ENCODE measurements around the gene CRACR2B.

The CRACR2B gene

DNA sequence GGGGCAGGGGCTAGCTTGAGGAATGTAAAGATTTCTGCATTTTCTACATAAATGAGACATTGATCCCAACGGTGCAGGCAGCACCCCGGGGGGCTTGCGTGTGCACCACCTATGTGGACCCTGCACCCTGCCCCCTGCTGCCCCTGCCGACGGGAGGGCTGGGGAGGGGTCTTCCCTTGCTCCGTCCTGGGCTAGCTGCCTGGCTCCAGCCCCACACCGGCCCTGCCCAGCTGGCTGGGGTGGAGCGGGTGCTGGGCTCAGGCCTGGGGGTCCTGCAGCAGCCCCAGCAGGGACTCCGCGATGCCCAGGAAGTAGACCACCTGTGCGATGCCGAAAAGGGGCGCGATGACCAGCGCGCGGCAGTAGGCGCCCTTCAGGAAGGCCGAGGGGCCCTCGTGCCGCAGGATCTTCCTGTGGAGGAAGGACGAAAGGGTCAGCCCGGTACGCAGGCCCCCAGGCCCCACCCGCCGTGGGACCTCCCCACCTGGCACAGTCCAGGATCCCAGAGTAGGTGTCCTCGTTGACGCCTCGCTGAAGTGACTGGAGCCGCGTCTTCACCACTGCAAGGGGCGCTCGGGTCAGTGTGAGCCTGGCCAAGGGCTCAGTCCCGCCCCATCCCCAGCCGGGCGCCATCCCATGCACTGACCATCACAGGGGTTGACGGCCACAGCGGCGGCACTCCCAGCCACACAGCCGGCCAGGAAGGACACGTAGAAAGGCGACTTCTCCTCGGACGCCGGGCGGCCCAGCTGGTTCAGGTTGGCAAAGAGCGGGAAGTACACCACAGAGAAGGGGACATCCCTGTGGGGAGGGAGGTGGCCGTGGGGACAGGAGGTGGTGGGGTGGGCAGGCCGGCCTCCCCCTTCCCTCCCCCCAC is 35.8 kb upstream of the CRACR2B start:
- peaks cover 0 to 30% (median 9%) of the 10 kb centered on the region in 5 experiments for H3K27me3 ChIP-seq (replicated peaks in 2 of 5; ENCODE audit: control insufficient read depth in 4 of 5, insufficient read depth in 5 of 5, low read length in 4 of 5)
- DNase-seq, result no peak
- 96% methylated on average over 27 of the region's 49 CpGs for WGBS (ENCODE audit: insufficient coverage)
- no peak overlapping the region for H3K27ac ChIP-seq (ENCODE audit: insufficient read depth in 1 of 2, low read depth in 1 of 2, low read length in 2 of 2, poor library complexity in 1 of 2, severe bottlenecking in 2 of 2)
- H3K4me3 ChIP-seq (ENCODE audit: control insufficient read depth in 1 of 7, extremely low read depth in 1 of 7, insufficient read depth in 4 of 7, low read depth in 2 of 7, low read length in 6 of 7), result no peak overlapping the region
- peaks cover 4 to 34% (median 20%) of the 10 kb centered on the region in 4 experiments for H3K36me3 ChIP-seq (ENCODE audit: control insufficient read depth in 4 of 4, insufficient read depth in 4 of 4, low read length in 3 of 4)
- no peaks in the 10 kb centered on the region for H3K9me3 ChIP-seq (ENCODE audit: control extremely low read depth in 1 of 5, control insufficient read depth in 4 of 5, insufficient read depth in 2 of 5, low read depth in 1 of 5, low read length in 4 of 5)
- POLR2A ChIA-PET, result no interaction called here
- peaks cover 4 to 29% (median 24%) of the 10 kb centered on the region in 4 experiments for H3K4me1 ChIP-seq (ENCODE audit: control extremely low read depth in 1 of 4, control insufficient read depth in 4 of 4, insufficient read depth in 4 of 4, low read length in 3 of 4)
- CTCF ChIA-PET, result no interaction called here

DNA sequence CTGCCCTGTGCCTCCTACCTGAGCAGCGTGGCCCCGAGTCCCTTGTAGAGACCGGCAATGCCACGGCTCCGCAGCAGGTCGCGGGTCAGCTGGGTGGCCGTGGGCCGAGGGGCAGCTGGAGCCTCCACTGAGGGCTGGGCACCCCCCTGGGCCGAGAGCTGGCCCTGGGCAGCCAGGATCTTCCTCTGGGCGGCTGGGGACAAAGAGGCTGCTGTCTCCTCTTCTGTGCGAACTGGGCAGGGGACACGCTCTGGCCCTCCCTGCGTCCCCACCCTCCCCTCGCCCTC is 35.2 kb upstream of the CRACR2B start:
- Histone ChIP-seq H3K36me3 (ENCODE audit: control insufficient read depth in 4 of 4, insufficient read depth in 4 of 4, low read length in 3 of 4) (peaks cover 4 to 34% (median 20%) of the 10 kb centered on the region in 4 experiments), H3K4me1 (ENCODE audit: control extremely low read depth in 1 of 4, control insufficient read depth in 4 of 4, insufficient read depth in 4 of 4, low read length in 3 of 4) (peaks cover 4 to 33% (median 29%) of the 10 kb centered on the region in 4 experiments), H3K9me3 (ENCODE audit: control extremely low read depth in 1 of 5, control insufficient read depth in 4 of 5, insufficient read depth in 2 of 5, low read depth in 1 of 5, low read length in 4 of 5) (no peaks in the 10 kb centered on the region), H3K27me3 (replicated peaks in 2 of 5; ENCODE audit: control insufficient read depth in 4 of 5, insufficient read depth in 5 of 5, low read length in 4 of 5) (peaks cover 0 to 30% (median 9%) of the 10 kb centered on the region in 5 experiments), H3K27ac (ENCODE audit: insufficient read depth in 1 of 2, low read depth in 1 of 2, low read length in 2 of 2, poor library complexity in 1 of 2, severe bottlenecking in 2 of 2) (no peak overlapping the region), H3K4me3 (ENCODE audit: control insufficient read depth in 1 of 7, extremely low read depth in 1 of 7, insufficient read depth in 4 of 7, low read depth in 2 of 7, low read length in 6 of 7) (no peak overlapping the region)
- ChIA-PET CTCF (no interaction called here), POLR2A (no interaction called here)
- DNase-seq, result no peak
- 97% methylated on average over 10 of the region's 15 CpGs for WGBS (ENCODE audit: insufficient coverage)

DNA sequence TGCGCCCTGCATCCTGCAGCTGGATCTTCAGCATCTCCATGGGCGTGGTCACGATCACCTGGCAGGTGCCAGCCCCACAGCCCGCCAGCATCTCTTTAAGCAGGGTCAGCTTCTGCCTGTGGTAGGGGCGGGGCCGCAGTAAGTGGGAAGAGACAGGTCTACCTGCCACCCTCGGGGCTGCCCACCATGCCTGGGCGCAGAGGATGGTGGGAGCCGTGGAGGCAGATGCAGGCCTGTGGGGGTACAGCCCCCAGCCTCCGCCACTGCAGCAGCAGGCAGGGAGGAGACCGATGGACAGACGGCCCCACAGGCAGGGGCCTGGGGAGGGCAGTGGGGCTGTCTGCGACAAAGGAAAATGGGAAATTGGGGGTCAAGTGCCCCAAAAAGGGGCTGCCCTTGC is 34.8 kb upstream of the CRACR2B start:
- H3K27ac ChIP-seq (ENCODE audit: insufficient read depth in 1 of 2, low read depth in 1 of 2, low read length in 2 of 2, poor library complexity in 1 of 2, severe bottlenecking in 2 of 2), result no peak overlapping the region
- WGBS (ENCODE audit: insufficient coverage), result 95% methylated on average over 10 of the region's 13 CpGs
- no peak overlapping the region for H3K4me3 ChIP-seq (ENCODE audit: control insufficient read depth in 1 of 7, extremely low read depth in 1 of 7, insufficient read depth in 4 of 7, low read depth in 2 of 7, low read length in 6 of 7)
- no peaks in the 10 kb centered on the region for H3K9me3 ChIP-seq (ENCODE audit: control extremely low read depth in 1 of 5, control insufficient read depth in 4 of 5, insufficient read depth in 2 of 5, low read depth in 1 of 5, low read length in 4 of 5)
- ChIA-PET POLR2A (no interaction called here), CTCF (interaction anchor here (0.7 kb wide), 1 partner anchor 65 kb away, joined by 3 read pairs; no protein-coding TSS in a partner anchor)
- peaks cover 0 to 30% (median 9%) of the 10 kb centered on the region in 5 experiments for H3K27me3 ChIP-seq (replicated peaks in 2 of 5; ENCODE audit: control insufficient read depth in 4 of 5, insufficient read depth in 5 of 5, low read length in 4 of 5)
- no peak for DNase-seq
- peaks cover 4 to 32% (median 27%) of the 10 kb centered on the region in 4 experiments for H3K4me1 ChIP-seq (ENCODE audit: control extremely low read depth in 1 of 4, control insufficient read depth in 4 of 4, insufficient read depth in 4 of 4, low read length in 3 of 4)
- H3K36me3 ChIP-seq (ENCODE audit: control insufficient read depth in 4 of 4, insufficient read depth in 4 of 4, low read length in 3 of 4), result peaks cover 4 to 34% (median 20%) of the 10 kb centered on the region in 4 experiments

DNA sequence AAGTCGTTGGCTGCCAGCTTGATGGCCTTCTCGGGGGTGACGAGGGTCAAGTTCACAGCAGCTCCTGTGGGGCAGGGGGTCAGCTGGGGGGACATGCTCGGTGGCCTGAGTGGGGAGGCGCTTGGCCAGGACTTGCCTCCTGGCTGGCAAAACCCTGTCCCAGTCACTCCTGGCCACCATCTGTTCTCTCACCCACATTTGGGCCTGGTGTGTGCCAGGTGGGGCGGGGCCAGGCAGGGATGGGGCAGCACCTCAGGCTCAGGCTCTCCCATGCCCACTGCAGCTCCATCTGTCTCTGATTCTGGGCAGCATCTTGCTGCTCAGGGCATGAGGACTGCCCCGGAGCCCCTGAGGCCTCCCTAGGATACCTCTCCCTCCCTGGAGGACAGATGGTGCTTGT is 34.2 kb upstream of the CRACR2B start:
- CTCF ChIA-PET, result interaction anchor here (0.7 kb wide), 1 partner anchor 66 kb away, joined by 3 read pairs; no protein-coding TSS in a partner anchor
- DNase-seq, result no peak
- Histone ChIP-seq H3K27me3 (replicated peaks in 2 of 5; ENCODE audit: control insufficient read depth in 4 of 5, insufficient read depth in 5 of 5, low read length in 4 of 5) (peaks cover 0 to 25% (median 9%) of the 10 kb centered on the region in 5 experiments), H3K36me3 (ENCODE audit: control insufficient read depth in 4 of 4, insufficient read depth in 4 of 4, low read length in 3 of 4) (peaks cover 4 to 34% (median 20%) of the 10 kb centered on the region in 4 experiments), H3K9me3 (ENCODE audit: control extremely low read depth in 1 of 5, control insufficient read depth in 4 of 5, insufficient read depth in 2 of 5, low read depth in 1 of 5, low read length in 4 of 5) (no peaks in the 10 kb centered on the region), H3K4me3 (ENCODE audit: control insufficient read depth in 1 of 7, extremely low read depth in 1 of 7, insufficient read depth in 4 of 7, low read depth in 2 of 7, low read length in 6 of 7) (no peak overlapping the region), H3K4me1 (ENCODE audit: control extremely low read depth in 1 of 4, control insufficient read depth in 4 of 4, insufficient read depth in 4 of 4, low read length in 3 of 4) (peaks cover 4 to 30% (median 26%) of the 10 kb centered on the region in 4 experiments), H3K27ac (ENCODE audit: insufficient read depth in 1 of 2, low read depth in 1 of 2, low read length in 2 of 2, poor library complexity in 1 of 2, severe bottlenecking in 2 of 2) (no peak overlapping the region)
- POLR2A ChIA-PET, result no interaction called here
- 95% methylated on average over 7 of the region's 7 CpGs for WGBS (ENCODE audit: insufficient coverage)

DNA sequence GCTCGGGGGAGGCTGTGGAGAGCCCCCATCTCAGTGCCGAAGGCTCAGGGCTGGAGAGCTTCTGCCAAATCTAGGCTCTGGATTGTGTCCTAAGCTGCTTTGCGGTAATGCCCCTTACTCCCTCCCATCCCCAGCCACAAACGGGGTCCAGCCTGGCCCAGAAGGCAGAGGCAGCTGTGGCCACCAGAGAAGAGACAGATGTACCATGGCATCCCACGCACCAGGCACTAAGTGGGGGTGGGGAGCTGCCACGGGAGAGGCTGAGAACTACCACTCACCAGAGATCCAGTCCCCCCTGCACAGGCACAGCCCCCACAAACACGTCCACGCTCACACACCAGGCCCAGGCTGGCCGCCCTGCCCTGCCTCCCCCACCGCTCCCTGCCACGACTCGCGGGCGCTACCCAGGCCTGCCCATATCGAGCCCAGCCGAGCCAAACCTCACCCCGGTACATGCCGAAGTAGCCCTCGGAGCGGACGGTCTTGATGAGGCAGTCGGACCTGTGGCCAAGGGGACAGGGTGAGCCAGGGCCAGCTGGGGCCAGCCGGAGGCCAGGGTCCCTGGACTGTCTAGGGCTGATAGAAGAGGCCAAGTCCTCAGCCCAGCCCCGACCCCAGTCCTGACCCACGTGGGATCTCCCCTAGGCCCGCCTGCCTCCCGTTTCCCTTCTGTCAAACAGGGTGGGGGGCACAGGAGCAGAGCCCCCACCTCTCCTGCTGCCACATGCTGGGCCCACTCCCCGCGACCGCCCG is 33.5 kb upstream of the CRACR2B start:
- Histone ChIP-seq H3K27ac (ENCODE audit: insufficient read depth in 1 of 2, low read depth in 1 of 2, low read length in 2 of 2, poor library complexity in 1 of 2, severe bottlenecking in 2 of 2) (no peak overlapping the region), H3K36me3 (ENCODE audit: control insufficient read depth in 4 of 4, insufficient read depth in 4 of 4, low read length in 3 of 4) (peaks cover 4 to 35% (median 20%) of the 10 kb centered on the region in 4 experiments), H3K4me3 (ENCODE audit: control insufficient read depth in 1 of 7, extremely low read depth in 1 of 7, insufficient read depth in 4 of 7, low read depth in 2 of 7, low read length in 6 of 7) (no peak overlapping the region), H3K9me3 (ENCODE audit: control extremely low read depth in 1 of 5, control insufficient read depth in 4 of 5, insufficient read depth in 2 of 5, low read depth in 1 of 5, low read length in 4 of 5) (no peaks in the 10 kb centered on the region), H3K27me3 (replicated peaks in 2 of 5; ENCODE audit: control insufficient read depth in 4 of 5, insufficient read depth in 5 of 5, low read length in 4 of 5) (peaks cover 0 to 19% (median 6%) of the 10 kb centered on the region in 5 experiments), H3K4me1 (ENCODE audit: control extremely low read depth in 1 of 4, control insufficient read depth in 4 of 4, insufficient read depth in 4 of 4, low read length in 3 of 4) (peaks cover 4 to 30% (median 26%) of the 10 kb centered on the region in 4 experiments)
- WGBS (ENCODE audit: insufficient coverage), result 96% methylated on average over 28 of the region's 31 CpGs
- ChIA-PET CTCF (interaction anchor here (0.9 kb wide), 1 partner anchor 15 kb away, joined by 3 read pairs; no protein-coding TSS in a partner anchor), POLR2A (no interaction called here)
- no peak for DNase-seq

DNA sequence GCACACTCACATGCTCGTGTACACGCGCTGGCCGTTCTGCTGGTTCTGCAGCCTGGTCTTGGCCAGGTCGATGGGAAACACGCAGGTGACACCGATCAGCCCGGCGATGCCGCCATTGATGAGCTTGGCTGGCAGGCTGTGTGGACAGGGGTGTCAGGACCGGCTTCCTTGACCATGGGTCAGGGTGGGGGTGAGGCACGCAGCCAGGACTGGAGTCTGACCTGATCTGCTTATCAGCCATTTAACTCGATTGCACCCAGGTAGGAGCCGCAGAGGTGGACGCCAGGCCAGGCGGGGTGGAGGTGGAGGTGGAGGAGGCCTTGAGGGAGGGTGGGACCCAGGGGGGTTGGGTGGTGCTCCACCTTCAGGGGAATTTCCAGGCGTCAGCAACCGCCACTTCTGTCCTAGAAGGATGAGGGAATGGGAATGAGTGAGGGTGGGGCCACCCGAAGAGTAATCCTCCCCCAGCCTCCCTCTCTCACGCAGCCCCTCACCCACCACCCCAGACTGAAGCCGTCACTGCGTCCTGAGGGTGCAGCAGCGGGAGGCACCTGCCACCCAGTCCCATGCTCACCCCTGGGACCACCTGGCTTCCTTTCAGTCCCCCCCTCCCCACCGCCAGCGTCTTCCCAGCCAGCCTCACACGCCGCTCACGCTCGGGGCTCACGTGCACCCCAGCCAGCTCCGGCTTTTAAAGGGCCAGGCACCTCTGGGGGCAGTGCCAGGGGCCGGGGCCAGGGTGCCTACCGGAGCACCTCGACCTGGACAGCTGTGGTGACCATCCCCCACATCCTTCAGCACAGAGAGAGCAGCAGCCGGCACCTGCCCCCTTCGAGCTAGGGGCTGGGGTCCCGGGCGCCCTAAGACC is 32.7 kb upstream of the CRACR2B start:
- DNase-seq, result no peak
- WGBS (ENCODE audit: insufficient coverage), result 83% methylated on average over 20 of the region's 38 CpGs
- Histone ChIP-seq H3K27me3 (replicated peaks in 2 of 5; ENCODE audit: control insufficient read depth in 4 of 5, insufficient read depth in 5 of 5, low read length in 4 of 5) (peaks cover 0 to 12% (median 2%) of the 10 kb centered on the region in 5 experiments), H3K27ac (ENCODE audit: insufficient read depth in 1 of 2, low read depth in 1 of 2, low read length in 2 of 2, poor library complexity in 1 of 2, severe bottlenecking in 2 of 2) (peak overlapping the region in 1 of 2 experiments; percentile 66), H3K36me3 (ENCODE audit: control insufficient read depth in 4 of 4, insufficient read depth in 4 of 4, low read length in 3 of 4) (peaks cover 4 to 44% (median 24%) of the 10 kb centered on the region in 4 experiments), H3K9me3 (ENCODE audit: control extremely low read depth in 1 of 5, control insufficient read depth in 4 of 5, insufficient read depth in 2 of 5, low read depth in 1 of 5, low read length in 4 of 5) (no peaks in the 10 kb centered on the region), H3K4me1 (ENCODE audit: control extremely low read depth in 1 of 4, control insufficient read depth in 4 of 4, insufficient read depth in 4 of 4, low read length in 3 of 4) (peaks cover 4 to 30% (median 26%) of the 10 kb centered on the region in 4 experiments), H3K4me3 (ENCODE audit: control insufficient read depth in 1 of 7, extremely low read depth in 1 of 7, insufficient read depth in 4 of 7, low read depth in 2 of 7, low read length in 6 of 7) (peak overlapping the region in 2 of 7 experiments; percentile 91 to 96)
- CTCF ChIA-PET, result interaction anchor here (0.9 to 1.2 kb wide), 2 partner anchors 11 to 16 kb away, joined by 3 read pairs; no protein-coding TSS in a partner anchor
- POLR2A ChIA-PET, result no interaction called here

Measured in common myeloid progenitor, CD34-positive (primary cell).